WTC11 (cell line): ENCODE measurements around the gene TMEM231. TPM values are rescaled to one million over a fixed set of nuclear protein-coding genes. Genes with fewer than 3 reads are reported as not detected.
"Not testable (repeated sequence)": the region's sequence is repeated elsewhere in the genome, so short reads cannot be mapped to it uniquely, and the experiment has no call there.

ENCODE experiments used
- ATAC-seq: fragments of 200-7000 bp; cut with Tn5 transposase; 2 replicates; pipeline ENCODE4 v1.10.0; 2021; ENCODE audit warnings: mild to moderate bottlenecking, moderate library complexity
- CTCF ChIA-PET: fragments of 300-600 bp; sonication (Branson Sonifier 250); formaldehyde crosslinking; loops from one replicate; lab custom pipeline; 2021; ENCODE audit warnings: antibody characterized with exemption; lab: Charles Lee
- POLR2A ChIA-PET: fragments of 350-600 bp; sonication (Branson Sonifier 250); formaldehyde crosslinking; loops from one replicate; lab custom pipeline; 2021; ENCODE audit warnings: antibody characterized with exemption; lab: Charles Lee
- DNase-seq: peaks from one replicate; pipeline ENCODE4 v3.0.0; 2021; ENCODE audit warnings: low spot score
- H3K27ac Mint-ChIP-seq: 2 replicates; pipeline ENCODE4 v1.8.0; 2021; ENCODE audit warnings: mixed read lengths
- H3K27me3 Mint-ChIP-seq: 2 replicates; pipeline ENCODE4 v1.8.0; 2021; ENCODE audit warnings: low read depth, mild to moderate bottlenecking, moderate library complexity, mixed read lengths
- H3K36me3 Mint-ChIP-seq: 2 replicates; pipeline ENCODE4 v1.8.0; 2021; ENCODE audit warnings: mixed read lengths
- H3K4me1 Mint-ChIP-seq: 2 replicates; pipeline ENCODE4 v1.8.0; 2022; ENCODE audit warnings: mixed read lengths
- H3K4me3 Mint-ChIP-seq: 2 replicates; pipeline ENCODE4 v1.8.0; 2021; ENCODE audit warnings: mild to moderate bottlenecking, moderate library complexity, mixed read lengths
- H3K9me3 Mint-ChIP-seq: 2 replicates; pipeline ENCODE4 v1.8.0; 2021; ENCODE audit warnings: mixed read lengths
- AR ChIP-seq: fragments of 250-450 bp; sonication (Bioruptor Pico); IDR thresholded peaks from 2 replicates; pipeline ENCODE4 v1.9.0; 2021; ENCODE audit warnings: mild to moderate bottlenecking
- GABPB1 ChIP-seq: sonication (generic); formaldehyde crosslinking; IDR thresholded peaks from 2 replicates; pipeline ENCODE4 v1.8.1; 2023; ENCODE audit warnings: mild to moderate bottlenecking, missing genetic modification reagents
- GTF2I ChIP-seq: fragments of 250-450 bp; sonication (Bioruptor Pico); conservative IDR thresholded peaks from 2 replicates; pipeline ENCODE4 v1.4.0; 2021; ENCODE audit warnings: mild to moderate bottlenecking
- MLX ChIP-seq: sonication (generic); formaldehyde crosslinking; IDR thresholded peaks from 2 replicates; pipeline ENCODE4 v1.8.1; 2023; ENCODE audit warnings: mild to moderate bottlenecking, missing genetic modification reagents, moderate library complexity
- NR3C1 ChIP-seq: sonication (generic); formaldehyde crosslinking; conservative IDR thresholded peaks from 2 replicates; pipeline ENCODE4 v1.8.1; 2023; ENCODE audit warnings: low read depth, mild to moderate bottlenecking, missing genetic modification reagents
- ZNF138 ChIP-seq: sonication (generic); formaldehyde crosslinking; conservative IDR thresholded peaks from 2 replicates; pipeline ENCODE4 v1.8.1; 2022; ENCODE audit warnings: mild to moderate bottlenecking, moderate library complexity, missing genetic modification reagents
- ZNF416 ChIP-seq: fragments of 250-450 bp; sonication (Bioruptor Pico); IDR thresholded peaks from 2 replicates; pipeline ENCODE4 v1.9.0; 2021; ENCODE audit warnings: mild to moderate bottlenecking, inconsistent platforms
- total RNA-seq: library from RNA; stranded (reverse); gene quantifications from 3 replicates; pipeline ENCODE4 v1.2.3, GENCODE V29; 2021
- TF ChIP-seq, protein P1 (sequence below): sonication (generic); formaldehyde crosslinking; IDR thresholded peaks from 2 replicates; pipeline ENCODE4 v1.8.0; 2023; ENCODE audit warnings: mild to moderate bottlenecking, missing genetic modification reagents
- TF ChIP-seq, protein P2 (sequence below): sonication (generic); formaldehyde crosslinking; IDR thresholded peaks from 2 replicates; pipeline ENCODE4 v1.8.1; 2022; ENCODE audit warnings: low read depth, missing genetic modification reagents, borderline replicate concordance
- TF ChIP-seq, protein P3 (sequence below): sonication (generic); formaldehyde crosslinking; IDR thresholded peaks from 2 replicates; pipeline ENCODE4 v1.8.0; 2022; ENCODE audit warnings: mild to moderate bottlenecking, missing genetic modification reagents
- TF ChIP-seq, protein P4 (sequence below): sonication (generic); formaldehyde crosslinking; conservative IDR thresholded peaks from 2 replicates; pipeline ENCODE4 v1.8.1; 2022; ENCODE audit warnings: mild to moderate bottlenecking, missing genetic modification reagents
- TF ChIP-seq, protein P5 (sequence below): sonication (generic); formaldehyde crosslinking; conservative IDR thresholded peaks from 2 replicates; pipeline ENCODE4 v1.8.1; 2023; ENCODE audit warnings: mild to moderate bottlenecking, low read depth, missing genetic modification reagents, moderate library complexity

Gene TMEM231
- total RNA-seq, 1 experiment from 2014 or later, result 12.0 TPM

- TF ChIP-seq, protein P1, sequence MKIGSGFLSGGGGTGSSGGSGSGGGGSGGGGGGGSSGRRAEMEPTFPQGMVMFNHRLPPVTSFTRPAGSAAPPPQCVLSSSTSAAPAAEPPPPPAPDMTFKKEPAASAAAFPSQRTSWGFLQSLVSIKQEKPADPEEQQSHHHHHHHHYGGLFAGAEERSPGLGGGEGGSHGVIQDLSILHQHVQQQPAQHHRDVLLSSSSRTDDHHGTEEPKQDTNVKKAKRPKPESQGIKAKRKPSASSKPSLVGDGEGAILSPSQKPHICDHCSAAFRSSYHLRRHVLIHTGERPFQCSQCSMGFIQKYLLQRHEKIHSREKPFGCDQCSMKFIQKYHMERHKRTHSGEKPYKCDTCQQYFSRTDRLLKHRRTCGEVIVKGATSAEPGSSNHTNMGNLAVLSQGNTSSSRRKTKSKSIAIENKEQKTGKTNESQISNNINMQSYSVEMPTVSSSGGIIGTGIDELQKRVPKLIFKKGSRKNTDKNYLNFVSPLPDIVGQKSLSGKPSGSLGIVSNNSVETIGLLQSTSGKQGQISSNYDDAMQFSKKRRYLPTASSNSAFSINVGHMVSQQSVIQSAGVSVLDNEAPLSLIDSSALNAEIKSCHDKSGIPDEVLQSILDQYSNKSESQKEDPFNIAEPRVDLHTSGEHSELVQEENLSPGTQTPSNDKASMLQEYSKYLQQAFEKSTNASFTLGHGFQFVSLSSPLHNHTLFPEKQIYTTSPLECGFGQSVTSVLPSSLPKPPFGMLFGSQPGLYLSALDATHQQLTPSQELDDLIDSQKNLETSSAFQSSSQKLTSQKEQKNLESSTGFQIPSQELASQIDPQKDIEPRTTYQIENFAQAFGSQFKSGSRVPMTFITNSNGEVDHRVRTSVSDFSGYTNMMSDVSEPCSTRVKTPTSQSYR (CRISPR knock-in tag), result no peak
- TF ChIP-seq ZNF138, result no peak
These were observed 52.3 kb downstream of the TMEM231 start (continued) for GRCh38 chr16:75503801-75504200.

- Mint-ChIP-seq H3K4me1 (no peaks in the 10 kb centered on the region), H3K27ac (no peak overlapping the region), H3K36me3 (no peaks in the 10 kb centered on the region), H3K9me3 (no peaks in the 10 kb centered on the region), H3K27me3 (no peaks in the 10 kb centered on the region), H3K4me3 (no peak overlapping the region)
- ChIA-PET CTCF (interaction anchor here (0.7 to 1.7 kb wide), 2 partner anchors 14 to 269 kb away, joined by 3 to 8 read pairs; no protein-coding TSS in a partner anchor), POLR2A (no interaction called here)
- DNase-seq (no peak), ATAC-seq (no peak)
- TF ChIP-seq AR (CRISPR knock-in tag) (no peak), ZNF416 (no peak), MLX (no peak), GABPB1 (CRISPR knock-in tag) (no peak), NR3C1 (CRISPR knock-in tag) (no peak)
- TF ChIP-seq, protein P2, sequence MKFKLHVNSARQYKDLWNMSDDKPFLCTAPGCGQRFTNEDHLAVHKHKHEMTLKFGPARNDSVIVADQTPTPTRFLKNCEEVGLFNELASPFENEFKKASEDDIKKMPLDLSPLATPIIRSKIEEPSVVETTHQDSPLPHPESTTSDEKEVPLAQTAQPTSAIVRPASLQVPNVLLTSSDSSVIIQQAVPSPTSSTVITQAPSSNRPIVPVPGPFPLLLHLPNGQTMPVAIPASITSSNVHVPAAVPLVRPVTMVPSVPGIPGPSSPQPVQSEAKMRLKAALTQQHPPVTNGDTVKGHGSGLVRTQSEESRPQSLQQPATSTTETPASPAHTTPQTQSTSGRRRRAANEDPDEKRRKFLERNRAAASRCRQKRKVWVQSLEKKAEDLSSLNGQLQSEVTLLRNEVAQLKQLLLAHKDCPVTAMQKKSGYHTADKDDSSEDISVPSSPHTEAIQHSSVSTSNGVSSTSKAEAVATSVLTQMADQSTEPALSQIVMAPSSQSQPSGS (CRISPR knock-in tag), result no peak
- TF ChIP-seq, protein P3, sequence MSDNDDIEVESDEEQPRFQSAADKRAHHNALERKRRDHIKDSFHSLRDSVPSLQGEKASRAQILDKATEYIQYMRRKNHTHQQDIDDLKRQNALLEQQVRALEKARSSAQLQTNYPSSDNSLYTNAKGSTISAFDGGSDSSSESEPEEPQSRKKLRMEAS (CRISPR knock-in tag), result no peak
- TF ChIP-seq, protein P4, sequence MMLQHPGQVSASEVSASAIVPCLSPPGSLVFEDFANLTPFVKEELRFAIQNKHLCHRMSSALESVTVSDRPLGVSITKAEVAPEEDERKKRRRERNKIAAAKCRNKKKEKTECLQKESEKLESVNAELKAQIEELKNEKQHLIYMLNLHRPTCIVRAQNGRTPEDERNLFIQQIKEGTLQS (CRISPR knock-in tag), result no peak
These were observed 53.0 kb downstream of the TMEM231 start for GRCh38 chr16:75502916-75503605.

DNA sequence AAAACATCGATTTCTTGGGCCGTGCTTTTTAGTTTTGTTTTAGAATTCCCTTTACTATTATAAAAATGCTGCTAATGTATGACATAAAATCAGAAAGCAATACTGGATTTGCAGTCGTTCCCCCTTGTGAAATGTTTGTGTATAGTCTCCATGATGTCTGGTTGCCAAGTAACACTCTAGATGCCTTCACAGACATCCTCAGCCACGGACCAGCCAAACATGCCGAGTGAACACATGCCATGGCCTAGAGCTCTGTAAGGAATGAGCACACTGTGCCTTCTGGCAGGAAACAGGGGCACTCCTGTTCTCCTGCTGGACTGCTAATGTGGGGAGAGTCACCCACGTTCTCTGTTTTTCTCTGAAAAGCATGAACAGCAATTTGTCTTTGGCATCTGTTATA lies 54.2 kb downstream of the TMEM231 start:
- H3K27ac Mint-ChIP-seq, H3K4me1 Mint-ChIP-seq, ATAC-seq, H3K27me3 Mint-ChIP-seq, DNase-seq, POLR2A ChIA-PET, H3K9me3 Mint-ChIP-seq, H3K4me3 Mint-ChIP-seq, H3K36me3 Mint-ChIP-seq, CTCF ChIA-PET: not testable (repeated sequence)

- Mint-ChIP-seq H3K9me3 (no peaks in the 10 kb centered on the region), H3K4me1 (no peaks in the 10 kb centered on the region), H3K27me3 (no peaks in the 10 kb centered on the region), H3K27ac (no peak overlapping the region), H3K4me3 (no peak overlapping the region)
- CTCF ChIA-PET, result interaction anchor here (1.0 to 1.4 kb wide), 2 partner anchors 16 to 116 kb away, joined by 3 to 10 read pairs; no protein-coding TSS in a partner anchor
- TF ChIP-seq, protein P5, sequence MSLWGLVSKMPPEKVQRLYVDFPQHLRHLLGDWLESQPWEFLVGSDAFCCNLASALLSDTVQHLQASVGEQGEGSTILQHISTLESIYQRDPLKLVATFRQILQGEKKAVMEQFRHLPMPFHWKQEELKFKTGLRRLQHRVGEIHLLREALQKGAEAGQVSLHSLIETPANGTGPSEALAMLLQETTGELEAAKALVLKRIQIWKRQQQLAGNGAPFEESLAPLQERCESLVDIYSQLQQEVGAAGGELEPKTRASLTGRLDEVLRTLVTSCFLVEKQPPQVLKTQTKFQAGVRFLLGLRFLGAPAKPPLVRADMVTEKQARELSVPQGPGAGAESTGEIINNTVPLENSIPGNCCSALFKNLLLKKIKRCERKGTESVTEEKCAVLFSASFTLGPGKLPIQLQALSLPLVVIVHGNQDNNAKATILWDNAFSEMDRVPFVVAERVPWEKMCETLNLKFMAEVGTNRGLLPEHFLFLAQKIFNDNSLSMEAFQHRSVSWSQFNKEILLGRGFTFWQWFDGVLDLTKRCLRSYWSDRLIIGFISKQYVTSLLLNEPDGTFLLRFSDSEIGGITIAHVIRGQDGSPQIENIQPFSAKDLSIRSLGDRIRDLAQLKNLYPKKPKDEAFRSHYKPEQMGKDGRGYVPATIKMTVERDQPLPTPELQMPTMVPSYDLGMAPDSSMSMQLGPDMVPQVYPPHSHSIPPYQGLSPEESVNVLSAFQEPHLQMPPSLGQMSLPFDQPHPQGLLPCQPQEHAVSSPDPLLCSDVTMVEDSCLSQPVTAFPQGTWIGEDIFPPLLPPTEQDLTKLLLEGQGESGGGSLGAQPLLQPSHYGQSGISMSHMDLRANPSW, result no peak
- no peak for TF ChIP-seq GTF2I
- TF ChIP-seq, protein P1 (CRISPR knock-in tag), result no peak
- TF ChIP-seq, all 79 proteins: peak for 0
- ATAC-seq, result no peak
- POLR2A ChIA-PET, result interaction anchor here (0.6 kb wide), 1 partner anchor 16 kb away, joined by 4 read pairs; no protein-coding TSS in a partner anchor
- no peak for DNase-seq
- H3K36me3 Mint-ChIP-seq, result no peaks in the 10 kb centered on the region
These were observed 54.7 kb downstream of the TMEM231 start for GRCh38 chr16:75501359-75501758.
